GM18870 (cell line): ENCODE measurements around the gene MEX3D.
"Not testable (repeated sequence)": the region's sequence is repeated elsewhere in the genome, so short reads cannot be mapped to it uniquely, and the experiment has no call there.

Experiments
- ATAC-seq: cut with Tn5 transposase; IDR thresholded peaks from one replicate; pipeline ENCODE4 v1.9.1; 2021; ENCODE audit warnings: moderate library complexity; ENCODE audit not compliant: unreplicated experiment

MEX3D gene

GRCh38 chr19:1540365-1540925 lies 27.7 kb downstream of the MEX3D start:
- no peak for ATAC-seq

- ATAC-seq, result not testable (repeated sequence)
Observed at GRCh38 chr19:1539749-1540148, 28.4 kb downstream of the MEX3D start.

DNA sequence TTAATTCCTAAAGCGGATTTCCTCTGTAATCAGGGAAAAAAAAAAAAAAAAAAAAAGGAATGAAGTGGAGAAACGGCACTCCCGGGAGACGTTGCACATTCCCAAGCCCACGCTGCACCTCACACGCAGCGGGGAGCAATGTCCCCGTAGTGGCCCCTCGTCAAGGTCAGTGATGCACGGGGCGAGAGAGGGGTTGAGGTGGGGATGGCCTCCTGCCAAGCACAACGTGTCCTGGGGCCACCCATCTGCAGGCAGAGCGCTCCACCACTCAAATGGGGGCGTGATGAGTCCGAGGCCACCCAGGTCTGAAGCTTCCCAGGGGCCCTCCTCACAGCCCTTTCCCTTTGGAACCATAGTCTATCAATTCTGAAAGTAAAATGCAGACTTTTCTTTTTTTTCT lies 29.1 kb downstream of the MEX3D start:
- no peak for ATAC-seq

GRCh38 chr19:1535699-1536098 lies 32.4 kb downstream of the MEX3D start:
- not testable (repeated sequence) for ATAC-seq

DNA sequence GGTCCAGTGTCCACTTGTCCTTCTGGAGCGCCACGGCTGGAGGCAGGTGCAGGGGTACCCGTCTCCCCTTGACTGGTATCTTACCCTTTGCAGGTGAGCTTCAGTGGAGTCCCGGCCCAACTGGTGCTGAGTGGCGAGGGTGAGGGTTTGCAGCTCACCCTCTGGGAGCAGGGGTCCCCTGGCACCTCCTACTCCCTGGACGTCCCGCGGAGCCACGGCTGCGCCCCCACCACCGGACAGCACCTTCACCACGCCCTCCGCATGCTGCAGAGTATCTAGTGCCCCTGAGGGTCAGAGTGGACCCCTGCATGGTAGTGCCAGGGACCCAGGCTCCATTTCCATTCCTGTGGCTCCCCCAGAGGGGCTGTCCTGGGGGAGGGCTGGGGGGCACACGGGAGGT lies 33.2 kb downstream of the MEX3D start:
- ATAC-seq, result no peak

GRCh38 chr19:1533510-1534150 lies 34.5 kb downstream of the MEX3D start:
- no peak for ATAC-seq

GRCh38 chr19:1532003-1532402 lies 36.1 kb downstream of the MEX3D start:
- ATAC-seq, result no peak

GRCh38 chr19:1531587-1531986 lies 36.5 kb downstream of the MEX3D start:
- no peak for ATAC-seq

- ATAC-seq, result not testable (repeated sequence)
Observed at GRCh38 chr19:1530856-1531255, 37.3 kb downstream of the MEX3D start.

DNA sequence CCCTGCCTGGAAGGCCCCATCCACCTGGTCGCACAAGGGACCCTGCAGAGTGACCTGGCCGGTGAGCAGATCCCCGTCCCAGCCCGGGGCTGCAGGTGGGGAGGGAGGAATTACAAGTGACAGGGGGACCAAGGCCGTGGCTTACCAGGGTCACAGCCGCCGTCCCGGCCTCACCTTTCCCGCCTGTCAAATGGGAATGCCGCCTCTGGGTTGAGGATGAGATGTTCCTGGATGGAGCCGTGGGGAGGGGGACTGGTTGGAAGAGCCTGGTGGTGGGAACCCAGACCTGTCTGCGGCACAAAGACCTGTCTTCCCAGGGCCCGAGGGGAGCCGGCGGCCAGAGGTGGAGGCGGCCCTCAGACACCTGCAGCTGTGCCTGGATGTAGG lies 38.7 kb downstream of the MEX3D start:
- no peak for ATAC-seq

DNA sequence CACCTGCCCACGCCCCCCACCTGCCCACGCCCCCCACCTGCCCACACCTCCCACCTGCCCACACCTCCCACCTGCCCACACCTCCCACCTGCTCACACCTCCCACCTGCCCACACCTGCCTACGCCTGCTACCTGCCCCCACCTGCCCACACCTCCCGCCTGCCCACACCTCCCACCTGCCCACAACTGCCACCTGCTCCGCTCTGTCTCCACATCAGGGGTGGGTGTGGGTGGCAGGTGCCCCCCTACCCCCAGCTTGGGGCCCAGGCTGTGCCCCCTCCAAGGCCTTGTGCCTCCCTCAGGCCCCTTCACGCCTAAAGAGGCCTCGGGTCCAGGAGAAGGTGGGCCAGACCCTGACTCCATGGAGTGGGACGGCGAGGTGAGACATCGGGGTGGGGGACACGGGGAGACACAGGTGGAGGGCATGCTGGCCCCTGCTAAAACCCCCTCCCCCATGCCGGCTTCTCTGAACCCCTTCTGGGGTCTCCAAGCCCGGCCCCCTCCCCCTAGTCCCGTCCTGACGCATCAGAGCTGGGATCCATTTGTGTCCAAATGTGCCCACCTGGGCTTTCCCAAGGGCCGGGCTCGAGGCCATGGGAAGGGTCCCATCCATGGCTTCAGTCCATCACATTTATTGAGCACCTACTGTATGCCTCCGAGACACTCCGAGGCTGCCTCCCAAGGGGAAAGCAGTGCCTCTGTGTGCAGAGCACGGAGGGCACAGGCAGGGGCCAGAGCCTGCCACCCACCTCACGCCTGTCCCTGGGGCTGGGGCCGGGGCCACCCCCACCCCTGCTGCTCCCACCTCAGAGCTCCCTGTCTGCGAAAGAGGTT lies 39.3 kb downstream of the MEX3D start:
- ATAC-seq, result no peak

DNA sequence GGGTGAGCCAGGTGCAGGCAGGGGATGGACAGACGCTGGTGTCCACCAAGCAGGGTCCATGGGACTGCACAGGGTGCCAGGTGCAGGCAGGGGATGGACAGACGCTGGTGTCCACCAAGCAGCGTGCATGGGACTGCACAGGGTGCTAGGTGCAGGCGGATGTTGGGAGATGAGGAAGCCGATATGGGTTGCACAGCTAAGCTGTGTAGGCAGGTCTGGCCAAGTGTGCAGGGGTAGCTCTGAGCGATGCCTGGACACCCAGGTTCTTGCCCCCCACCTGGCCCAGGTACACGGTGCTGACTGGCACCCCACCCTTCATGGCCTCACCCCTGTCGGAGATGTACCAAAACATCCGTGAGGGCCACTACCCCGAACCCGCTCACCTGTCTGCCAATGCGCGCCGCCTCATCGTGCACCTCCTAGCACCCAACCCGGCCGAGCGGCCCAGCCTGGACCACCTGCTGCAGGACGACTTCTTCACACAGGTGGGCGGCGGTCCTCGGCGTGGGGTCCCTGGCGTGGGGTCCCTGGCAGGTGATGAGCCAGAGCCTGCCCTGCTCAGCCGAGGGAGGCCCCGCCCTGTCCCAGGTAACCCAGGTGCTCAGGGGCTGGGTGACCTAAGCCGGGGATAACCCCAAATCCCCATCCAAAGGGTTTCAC lies 40.3 kb downstream of the MEX3D start:
- no peak for ATAC-seq

DNA sequence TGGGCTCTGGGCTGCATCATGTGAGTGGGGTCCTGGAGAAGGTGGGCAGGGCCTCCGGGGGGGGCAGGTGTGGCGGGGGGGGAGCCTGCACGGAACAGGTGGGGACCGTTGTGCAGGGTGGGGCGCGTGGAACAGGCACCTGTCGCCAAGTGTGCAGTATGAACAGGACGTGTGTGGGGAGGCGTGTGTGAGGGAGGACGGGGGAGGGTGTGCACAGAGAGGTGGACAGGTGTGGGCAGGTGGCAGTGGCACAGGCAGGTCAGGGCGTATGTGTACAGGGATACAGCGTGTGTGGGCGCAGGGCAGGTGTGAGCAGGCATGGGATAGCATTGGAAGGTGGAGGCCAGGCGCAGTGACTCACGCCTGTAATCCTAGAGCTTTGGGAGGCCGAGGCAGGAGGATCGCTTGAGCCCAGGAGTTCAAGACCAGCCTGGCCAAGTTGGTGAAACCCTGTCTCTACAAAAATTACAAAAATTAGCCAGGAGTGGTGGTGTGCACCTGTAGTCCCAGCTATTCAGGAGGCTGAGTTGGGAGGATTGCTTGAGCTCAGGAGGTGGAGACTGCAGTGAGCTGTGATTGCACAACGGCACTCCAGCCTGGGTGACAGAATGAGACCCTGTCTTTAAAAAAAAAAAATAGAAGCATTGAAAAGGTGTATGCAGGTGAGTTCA lies 41.0 kb downstream of the MEX3D start:
- no peak for ATAC-seq

DNA sequence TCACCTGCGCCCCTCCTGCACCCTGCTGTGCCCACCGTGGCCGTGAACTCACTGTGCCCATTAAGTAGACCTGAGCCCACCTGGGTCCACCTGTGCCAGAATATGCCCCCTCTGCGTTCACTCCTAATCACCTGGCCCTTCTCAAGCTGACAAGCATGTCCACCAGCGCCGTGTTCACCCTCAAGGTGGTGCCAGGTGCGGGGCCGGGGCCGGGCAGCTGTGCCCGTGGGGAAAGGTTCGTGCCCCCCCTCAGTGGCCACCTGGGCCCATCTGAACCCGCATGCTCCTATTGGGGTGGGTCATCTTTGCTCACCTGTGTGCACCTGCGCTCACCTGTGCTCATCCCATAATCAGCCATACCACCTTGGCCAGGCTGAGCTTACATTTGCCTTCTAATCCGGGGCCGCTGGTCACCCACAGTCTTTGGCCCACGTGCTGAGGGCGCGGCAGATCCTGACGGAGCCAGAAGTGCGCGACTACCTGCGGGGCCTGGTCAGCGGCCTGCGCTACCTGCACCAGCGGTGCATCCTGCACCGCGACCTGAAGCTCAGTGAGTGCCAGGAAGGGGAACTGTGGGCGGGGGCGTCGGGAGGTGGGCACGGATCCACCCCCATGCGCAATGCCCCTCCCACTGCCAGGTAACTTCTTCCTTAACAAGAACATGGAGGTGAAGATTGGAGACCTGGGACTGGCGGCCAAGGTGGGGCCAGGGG lies 41.9 kb downstream of the MEX3D start:
- no peak for ATAC-seq

DNA sequence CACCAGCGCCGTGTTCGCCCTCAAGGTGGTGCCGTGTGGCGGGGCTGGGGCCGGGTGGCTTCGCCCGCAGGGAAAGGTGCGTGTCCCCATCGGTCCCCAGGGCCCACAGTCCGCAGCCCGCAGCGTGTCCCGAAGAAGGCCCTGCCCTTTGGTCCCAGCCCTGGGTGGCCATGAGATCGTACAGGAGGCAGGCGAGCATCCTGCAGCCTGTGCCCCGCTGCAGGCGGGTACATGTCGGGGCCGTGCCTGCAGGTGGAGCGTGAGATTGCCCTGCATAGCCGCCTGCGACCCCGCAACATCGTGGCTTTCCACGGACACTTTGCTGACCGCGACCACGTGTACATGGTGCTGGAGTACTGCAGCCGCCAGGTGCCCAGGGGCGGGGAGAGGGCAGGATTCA lies 42.8 kb downstream of the MEX3D start:
- no peak for ATAC-seq

- no peak for ATAC-seq
Observed at GRCh38 chr19:1524972-1525325, 43.2 kb downstream of the MEX3D start.

GRCh38 chr19:1524287-1524971 lies 43.7 kb downstream of the MEX3D start:
- ATAC-seq, result no peak

GRCh38 chr19:1523412-1524286 lies 44.5 kb downstream of the MEX3D start, which contains the start of gene PLK5:
TSS of gene PLK5 (plus strand) at chr19:1524077. CDS start at chr19:1526997, 2,920 bp downstream.
- no peak for ATAC-seq

GRCh38 chr19:1522838-1523237 lies 45.3 kb downstream of the MEX3D start:
- ATAC-seq, result no peak
